ENCODE results near the gene SLC18A3. TPM values are rescaled to one million over a fixed set of nuclear protein-coding genes. Genes with fewer than 3 reads are reported as not detected.

SLC18A3 gene
- total and polyA plus RNA-seq, 12 donors: 0.03 to 0.41 (median 0.15) TPM; not detected in 8

DNA sequence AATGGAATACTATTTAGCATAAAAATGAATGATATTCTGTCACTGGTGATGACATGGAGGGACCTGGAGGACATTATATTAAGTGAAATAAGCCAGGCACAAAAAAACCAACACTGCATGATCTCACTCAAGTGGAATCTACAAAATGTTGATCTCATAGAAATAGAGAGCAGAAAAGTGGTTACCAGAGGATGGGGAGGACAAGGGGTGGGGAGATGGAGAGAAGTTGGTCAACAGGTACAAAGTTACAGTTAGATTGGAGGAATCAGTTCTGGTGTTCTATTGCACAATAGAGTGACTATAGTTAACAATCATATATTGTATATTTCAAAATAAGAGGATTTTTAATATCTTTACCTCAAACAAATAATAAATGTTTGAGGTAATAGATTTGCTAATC, 24.7 kb upstream of the SLC18A3 start:
- DNase-seq: no peak
- H3K4me1 ChIP-seq (replicated peaks in 1 of 2): no peaks in the 10 kb centered on the region
- H3K9me3 ChIP-seq (replicated peaks in 1 of 3): no peaks in the 10 kb centered on the region
- H3K27ac ChIP-seq: no peak overlapping the region
- H3K27me3 ChIP-seq: no peaks in the 10 kb centered on the region
- TF ChIP-seq POLR2A (IDR thresholded peaks at IDR 0.05): no peak
- TF ChIP-seq, protein P1, sequence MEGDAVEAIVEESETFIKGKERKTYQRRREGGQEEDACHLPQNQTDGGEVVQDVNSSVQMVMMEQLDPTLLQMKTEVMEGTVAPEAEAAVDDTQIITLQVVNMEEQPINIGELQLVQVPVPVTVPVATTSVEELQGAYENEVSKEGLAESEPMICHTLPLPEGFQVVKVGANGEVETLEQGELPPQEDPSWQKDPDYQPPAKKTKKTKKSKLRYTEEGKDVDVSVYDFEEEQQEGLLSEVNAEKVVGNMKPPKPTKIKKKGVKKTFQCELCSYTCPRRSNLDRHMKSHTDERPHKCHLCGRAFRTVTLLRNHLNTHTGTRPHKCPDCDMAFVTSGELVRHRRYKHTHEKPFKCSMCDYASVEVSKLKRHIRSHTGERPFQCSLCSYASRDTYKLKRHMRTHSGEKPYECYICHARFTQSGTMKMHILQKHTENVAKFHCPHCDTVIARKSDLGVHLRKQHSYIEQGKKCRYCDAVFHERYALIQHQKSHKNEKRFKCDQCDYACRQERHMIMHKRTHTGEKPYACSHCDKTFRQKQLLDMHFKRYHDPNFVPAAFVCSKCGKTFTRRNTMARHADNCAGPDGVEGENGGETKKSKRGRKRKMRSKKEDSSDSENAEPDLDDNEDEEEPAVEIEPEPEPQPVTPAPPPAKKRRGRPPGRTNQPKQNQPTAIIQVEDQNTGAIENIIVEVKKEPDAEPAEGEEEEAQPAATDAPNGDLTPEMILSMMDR (IDR thresholded peaks at IDR 0.05): no peak
- H3K36me3 ChIP-seq (replicated peaks in 1 of 2): no peaks in the 10 kb centered on the region
- intact Hi-C loops (cut with DNase I): no loop called here
- H3K4me3 ChIP-seq: no peak overlapping the region

DNA sequence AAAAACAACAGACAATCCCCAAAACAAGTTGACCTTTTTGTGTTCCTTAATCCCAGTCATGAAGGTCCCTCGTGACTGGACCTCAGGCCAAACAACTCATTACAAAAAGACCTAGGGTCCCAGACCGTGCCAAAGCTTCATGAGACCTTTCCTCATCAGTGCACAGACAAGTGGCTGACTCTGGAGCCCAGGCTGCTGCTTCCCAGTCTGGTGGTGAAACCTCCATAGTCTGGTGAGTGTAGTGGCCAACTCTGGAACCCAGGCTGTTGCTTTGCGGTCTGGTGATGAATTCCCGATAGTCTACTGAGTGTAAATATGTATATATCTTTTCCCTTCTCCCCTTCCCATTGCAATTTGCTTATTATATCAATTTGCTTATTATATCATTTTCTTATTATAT, 22.1 kb upstream of the SLC18A3 start:
- Histone ChIP-seq H3K36me3 (replicated peaks in 1 of 2) (no peaks in the 10 kb centered on the region), H3K27me3 (no peaks in the 10 kb centered on the region), H3K27ac (no peak overlapping the region), H3K4me3 (no peak overlapping the region), H3K9me3 (replicated peaks in 1 of 3) (no peaks in the 10 kb centered on the region), H3K4me1 (replicated peaks in 1 of 2) (no peaks in the 10 kb centered on the region)
- intact Hi-C loops (cut with DNase I): no loop called here
- 59 to 83% (median 73%) methylated on average over 4 of the region's 4 CpGs for WGBS, 4 donors
- no peak for DNase-seq
- TF ChIP-seq, protein P1 (IDR thresholded peaks at IDR 0.05): no peak
- no peak for TF ChIP-seq POLR2A (IDR thresholded peaks at IDR 0.05)

DNA sequence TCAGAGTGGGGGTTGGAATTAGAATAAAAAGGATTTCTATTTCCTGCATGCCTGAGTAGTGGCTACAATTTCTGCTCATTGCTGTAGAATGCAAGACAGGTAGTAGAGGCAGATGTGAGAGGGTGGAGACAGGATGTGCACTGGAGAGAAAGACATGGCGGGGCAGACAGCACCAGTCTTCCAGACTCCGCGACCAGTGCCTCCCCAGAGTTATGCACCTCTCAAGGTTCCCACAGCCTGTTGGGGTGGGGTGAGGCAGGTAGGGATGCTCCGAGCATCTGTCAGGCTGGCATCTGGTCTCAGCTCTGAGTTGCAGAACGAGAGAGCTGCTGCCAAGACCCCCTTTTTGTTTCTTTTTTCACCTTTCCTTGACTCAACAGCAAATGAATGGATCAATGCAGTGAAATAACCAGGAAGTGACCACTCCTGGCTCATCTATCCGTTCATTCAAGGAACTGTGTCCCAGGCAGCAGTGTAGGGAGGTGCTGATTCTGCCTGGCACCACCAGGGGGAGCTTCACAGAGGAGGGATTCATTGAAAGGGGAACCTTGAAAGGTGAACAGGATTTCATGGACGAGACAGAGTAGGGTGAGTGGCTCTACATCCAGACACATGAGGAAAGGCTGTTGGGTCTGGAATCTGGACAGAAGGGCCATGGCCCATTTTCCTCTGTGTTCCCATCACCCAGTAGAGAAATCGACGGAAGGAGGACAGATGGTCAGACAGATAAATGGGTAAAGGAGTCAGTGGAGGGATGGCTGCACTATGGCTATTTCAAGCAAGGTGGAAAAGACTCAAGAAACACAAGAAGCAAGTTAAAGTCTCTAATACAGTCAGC, 17.2 kb upstream of the SLC18A3 start:
- intact Hi-C loops (cut with DNase I): loop anchor here in 1 of 2 donors (10.0 kb wide), 1 partner anchor 632 kb away; no protein-coding TSS in a partner anchor
- Histone ChIP-seq H3K27ac (no peak overlapping the region), H3K9me3 (replicated peaks in 1 of 3) (no peaks in the 10 kb centered on the region), H3K4me1 (replicated peaks in 1 of 2) (no peaks in the 10 kb centered on the region), H3K4me3 (no peak overlapping the region), H3K27me3 (no peaks in the 10 kb centered on the region), H3K36me3 (replicated peaks in 1 of 2) (no peaks in the 10 kb centered on the region)
- WGBS, 4 donors: 35 to 43% (median 38%) methylated on average over 9 of the region's 9 CpGs
- DNase-seq: peak; percentile 56 to 82 (median 65)
- TF ChIP-seq POLR2A (IDR thresholded peaks at IDR 0.05): no peak
- TF ChIP-seq, protein P1 (IDR thresholded peaks at IDR 0.05): peak; percentile 69 to 89 (median 80)

DNA sequence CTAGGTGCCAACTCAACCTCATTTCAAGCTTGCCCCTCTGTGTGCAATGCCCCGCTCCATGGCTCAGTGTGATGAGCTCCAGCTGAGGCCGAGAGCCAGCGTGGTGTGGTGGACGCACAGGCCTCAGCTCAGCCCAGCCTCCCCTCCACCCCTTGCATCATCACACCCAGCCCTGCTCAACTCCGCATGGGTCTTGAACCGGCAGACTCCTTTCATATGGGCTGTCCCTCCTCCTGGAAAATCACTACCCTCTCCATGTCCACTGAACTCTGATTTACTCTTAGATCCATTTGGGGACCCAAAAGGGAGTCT, 16.6 kb upstream of the SLC18A3 start:
- no peaks in the 10 kb centered on the region for H3K27me3 ChIP-seq
- TF ChIP-seq, protein P1 (IDR thresholded peaks at IDR 0.05): no peak
- no peak for TF ChIP-seq POLR2A (IDR thresholded peaks at IDR 0.05)
- H3K4me1 ChIP-seq (replicated peaks in 1 of 2): no peaks in the 10 kb centered on the region
- 72 to 83% (median 78%) methylated on average over 4 to 6 of the region's 6 CpGs for WGBS, 4 donors
- H3K4me3 ChIP-seq: no peak overlapping the region
- DNase-seq: peak in 1 of 7 donors; percentile 43
- no peak overlapping the region for H3K27ac ChIP-seq
- intact Hi-C loops (cut with DNase I): loop anchor here in 1 of 2 donors (10.0 kb wide), 1 partner anchor 631 kb away; no protein-coding TSS in a partner anchor
- no peaks in the 10 kb centered on the region for H3K36me3 ChIP-seq (replicated peaks in 1 of 2)
- no peaks in the 10 kb centered on the region for H3K9me3 ChIP-seq (replicated peaks in 1 of 3)

Measured in adrenal gland (tissue), 12 donors.